Activated naive CD8-positive, alpha-beta T cell treated with anti-CD3 and anti-CD28 coated beads for 36 hours (primary cell): ENCODE data around the gene KCNA5. TPM values are rescaled to one million over a fixed set of nuclear protein-coding genes. Genes with fewer than 3 reads are reported as not detected.

Experiments used
- DNase-seq: peaks from one replicate; pipeline ENCODE4 v3.0.0; 2021
- H3K27ac Mint-ChIP-seq: one replicate; pipeline ENCODE4 v1.8.0; 2022; ENCODE audit warnings: mild to moderate bottlenecking, moderate library complexity, mixed read lengths
- H3K27me3 Mint-ChIP-seq: one replicate; pipeline ENCODE4 v1.8.0; 2022; ENCODE audit warnings: mild to moderate bottlenecking, mixed read lengths
- H3K36me3 Mint-ChIP-seq: one replicate; pipeline ENCODE4 v1.8.0; 2021; ENCODE audit warnings: mild to moderate bottlenecking, mixed read lengths
- H3K4me1 Mint-ChIP-seq: one replicate; pipeline ENCODE4 v1.8.0; 2021; ENCODE audit warnings: mixed read lengths
- H3K4me3 Mint-ChIP-seq: one replicate; pipeline ENCODE4 v1.8.0; 2022; ENCODE audit warnings: mild to moderate bottlenecking, moderate library complexity, mixed read lengths
- H3K9me3 Mint-ChIP-seq: one replicate; pipeline ENCODE4 v1.8.0; 2022; ENCODE audit warnings: mixed read lengths
- total RNA-seq, 2 experiments: library from RNA; stranded (reverse); gene quantifications; one replicate each; pipeline ENCODE4 v1.2.3, GENCODE V29; 2021

The KCNA5 gene
- not detected for total RNA-seq

DNA sequence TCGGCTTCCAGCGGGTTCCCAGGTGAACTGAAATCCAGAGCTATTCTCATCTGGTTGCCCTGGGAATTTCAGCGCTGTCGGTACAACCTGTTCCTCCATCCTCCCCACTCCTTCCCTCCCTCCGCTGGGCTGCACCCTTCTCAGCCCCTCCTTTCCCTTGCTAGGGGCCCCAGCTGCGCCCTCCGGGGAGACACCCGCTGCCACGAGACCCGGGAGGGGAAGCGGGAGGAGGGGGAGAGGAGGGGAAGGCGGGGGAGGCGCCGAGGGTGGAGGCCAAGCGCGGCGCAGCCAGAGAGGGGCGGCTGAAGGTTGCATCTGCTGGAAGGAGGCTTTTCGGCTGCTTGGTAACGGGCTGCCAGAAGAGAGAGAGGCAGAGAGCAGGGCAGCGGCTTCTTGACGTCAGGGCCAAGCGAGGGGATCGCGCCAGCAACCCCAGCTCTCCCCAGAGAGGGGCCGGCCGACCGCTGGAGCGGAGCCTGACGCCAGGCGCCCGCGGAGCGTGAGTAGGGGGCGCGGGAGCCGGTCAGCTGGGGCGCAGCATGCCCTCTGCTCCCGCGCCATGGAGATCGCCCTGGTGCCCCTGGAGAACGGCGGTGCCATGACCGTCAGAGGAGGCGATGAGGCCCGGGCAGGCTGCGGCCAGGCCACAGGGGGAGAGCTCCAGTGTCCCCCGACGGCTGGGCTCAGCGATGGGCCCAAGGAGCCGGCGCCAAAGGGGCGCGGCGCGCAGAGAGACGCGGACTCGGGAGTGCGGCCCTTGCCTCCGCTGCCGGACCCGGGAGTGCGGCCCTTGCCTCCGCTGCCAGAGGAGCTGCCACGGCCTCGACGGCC is at the start of gene KCNA5:
KCNA5 (plus strand) TSS at position 291 of the 831 bp plus-strand sequence; CDS start at position 560, 269 bp downstream.
- DNase-seq, result no peak
- Mint-ChIP-seq H3K4me3 (no peak within 1 kb of the TSS), H3K27me3 (peaks cover 43% of the 10 kb centered on the region), H3K9me3 (no peaks in the 10 kb centered on the region), H3K36me3 (no peaks in the 10 kb centered on the region), H3K4me1 (no peaks in the 10 kb centered on the region), H3K27ac (no peak within 1 kb of the TSS)

DNA sequence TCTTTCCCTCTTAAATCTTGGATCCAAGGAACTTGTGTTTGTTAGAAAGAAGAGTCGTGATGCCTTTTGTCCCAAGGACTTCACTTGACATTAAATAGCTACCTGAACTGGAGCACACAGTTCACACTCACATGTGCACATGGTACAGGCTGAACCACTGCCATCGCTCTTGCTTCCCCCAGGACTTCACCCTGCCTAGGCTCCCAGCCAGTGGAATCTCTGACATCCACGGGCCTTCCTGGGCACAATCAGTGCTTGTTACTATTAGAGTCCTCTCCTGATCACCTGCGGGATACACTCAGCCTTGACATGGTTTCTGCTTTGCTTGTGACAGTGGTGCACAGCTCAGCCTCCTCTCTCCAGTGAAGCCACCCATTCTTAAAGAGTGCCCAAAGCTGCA is 49.1 kb upstream of the KCNA5 start:
- Mint-ChIP-seq H3K27me3 (peaks cover 36% of the 10 kb centered on the region), H3K4me1 (no peaks in the 10 kb centered on the region), H3K4me3 (no peak overlapping the region), H3K9me3 (no peaks in the 10 kb centered on the region), H3K27ac (no peak overlapping the region), H3K36me3 (no peaks in the 10 kb centered on the region)
- DNase-seq, result no peak

DNA sequence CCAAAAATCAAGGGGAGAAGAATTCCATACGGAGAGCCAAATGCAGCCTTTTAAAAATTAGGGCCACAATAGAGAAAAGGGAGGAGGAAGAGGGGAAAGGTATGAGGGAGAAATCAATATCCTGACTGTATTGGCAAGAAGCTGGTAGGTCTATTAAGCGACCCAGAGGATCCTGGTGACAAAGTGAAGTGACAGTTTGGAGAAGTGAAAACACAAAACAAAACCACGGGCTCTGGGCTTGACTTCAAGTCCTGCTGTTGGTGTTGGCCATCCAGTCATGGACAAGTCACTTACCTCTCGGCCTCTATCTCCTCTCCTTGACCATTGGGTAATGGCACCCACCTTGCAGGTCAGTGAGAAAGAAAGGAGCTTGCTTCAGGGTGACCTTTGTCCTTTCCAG is 47.0 kb upstream of the KCNA5 start:
- Mint-ChIP-seq H3K36me3 (no peaks in the 10 kb centered on the region), H3K9me3 (no peaks in the 10 kb centered on the region), H3K27me3 (peaks cover 33% of the 10 kb centered on the region), H3K27ac (no peak overlapping the region), H3K4me1 (no peaks in the 10 kb centered on the region), H3K4me3 (no peak overlapping the region)
- DNase-seq, result no peak

DNA sequence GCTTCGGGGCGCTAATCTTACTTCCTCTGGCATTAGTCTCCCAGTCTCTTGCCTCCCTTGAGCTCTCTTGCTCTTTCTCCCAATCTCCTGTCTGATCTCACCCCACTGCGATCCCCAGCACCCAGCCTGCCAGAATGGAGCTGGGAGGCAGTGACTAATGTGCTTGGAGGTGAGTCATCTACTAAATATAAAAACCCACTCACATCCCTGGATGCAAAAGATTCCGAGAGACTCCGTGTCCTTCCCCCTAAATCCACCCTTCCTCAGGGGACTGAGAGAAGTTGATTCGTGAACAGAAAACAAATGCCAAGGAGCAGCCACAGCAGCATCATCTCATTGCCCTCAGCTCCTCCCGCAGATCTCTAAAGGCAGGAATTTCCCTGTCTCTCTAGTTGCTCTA is 45.7 kb upstream of the KCNA5 start:
- peaks cover 33% of the 10 kb centered on the region for H3K27me3 Mint-ChIP-seq
- no peak for DNase-seq
- H3K4me3 Mint-ChIP-seq, result no peak overlapping the region
- no peak overlapping the region for H3K27ac Mint-ChIP-seq
- no peaks in the 10 kb centered on the region for H3K4me1 Mint-ChIP-seq
- H3K9me3 Mint-ChIP-seq, result no peaks in the 10 kb centered on the region
- H3K36me3 Mint-ChIP-seq, result no peaks in the 10 kb centered on the region

DNA sequence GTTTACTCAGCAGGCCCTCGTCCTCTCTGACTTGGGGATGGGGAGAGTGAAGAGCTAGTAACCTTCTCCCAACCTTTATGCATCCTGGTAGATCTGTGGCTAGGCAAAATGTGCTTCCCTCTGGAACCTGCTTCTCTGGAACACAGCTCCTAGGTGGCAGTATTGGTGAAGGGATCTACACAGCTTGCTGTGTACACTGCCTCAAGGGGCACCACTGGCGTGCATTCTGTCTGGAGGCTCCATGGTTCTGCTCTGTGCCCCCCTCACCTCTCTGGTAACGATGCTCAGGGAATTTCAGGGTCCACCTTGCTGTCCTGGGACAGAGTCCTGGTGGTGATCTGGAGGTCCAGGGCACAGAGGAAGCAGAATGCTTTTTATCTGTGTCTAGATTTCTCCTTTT is 43.5 kb upstream of the KCNA5 start:
- Mint-ChIP-seq H3K36me3 (no peaks in the 10 kb centered on the region), H3K4me1 (no peaks in the 10 kb centered on the region), H3K4me3 (no peak overlapping the region), H3K27me3 (peaks cover 26% of the 10 kb centered on the region), H3K27ac (no peak overlapping the region), H3K9me3 (no peaks in the 10 kb centered on the region)
- DNase-seq, result no peak

DNA sequence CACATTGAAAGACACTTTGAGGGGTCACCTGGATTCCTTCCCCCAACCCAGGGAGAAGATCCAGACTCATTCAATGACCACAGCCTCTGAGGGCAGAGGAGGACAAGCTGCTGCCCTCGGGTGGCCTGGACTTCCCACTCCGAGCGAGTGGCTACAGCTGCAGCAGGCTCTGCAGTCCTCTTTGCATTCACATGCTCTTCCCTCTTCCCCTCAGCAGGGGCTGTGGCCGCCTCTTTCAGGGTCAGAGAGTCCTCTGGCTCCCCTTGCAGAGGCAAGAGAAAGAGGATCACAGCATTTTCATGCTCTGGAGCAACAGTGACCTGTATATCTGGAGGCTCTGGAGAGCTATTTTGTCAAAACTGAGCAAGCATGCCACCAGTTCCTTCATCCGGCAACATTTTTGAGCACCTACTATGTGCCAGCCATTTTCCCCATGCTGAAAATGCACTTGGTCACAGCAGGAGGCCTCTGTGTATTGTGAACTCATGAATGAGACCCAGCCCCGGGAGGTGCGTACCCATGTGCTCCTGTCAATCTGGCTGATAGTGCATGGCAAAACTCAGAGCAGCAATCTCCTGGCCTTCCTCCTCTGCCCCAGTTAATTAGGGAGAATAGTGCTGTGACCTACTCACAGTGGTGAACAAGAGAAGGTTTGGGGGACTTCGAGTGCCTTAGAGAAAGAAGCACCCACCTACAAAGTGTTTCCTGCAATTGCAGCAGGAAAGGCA is 42.9 kb upstream of the KCNA5 start:
- no peaks in the 10 kb centered on the region for H3K36me3 Mint-ChIP-seq
- H3K27me3 Mint-ChIP-seq, result peaks cover 26% of the 10 kb centered on the region
- DNase-seq, result no peak
- H3K9me3 Mint-ChIP-seq, result no peaks in the 10 kb centered on the region
- H3K27ac Mint-ChIP-seq, result no peak overlapping the region
- H3K4me1 Mint-ChIP-seq, result no peaks in the 10 kb centered on the region
- no peak overlapping the region for H3K4me3 Mint-ChIP-seq

DNA sequence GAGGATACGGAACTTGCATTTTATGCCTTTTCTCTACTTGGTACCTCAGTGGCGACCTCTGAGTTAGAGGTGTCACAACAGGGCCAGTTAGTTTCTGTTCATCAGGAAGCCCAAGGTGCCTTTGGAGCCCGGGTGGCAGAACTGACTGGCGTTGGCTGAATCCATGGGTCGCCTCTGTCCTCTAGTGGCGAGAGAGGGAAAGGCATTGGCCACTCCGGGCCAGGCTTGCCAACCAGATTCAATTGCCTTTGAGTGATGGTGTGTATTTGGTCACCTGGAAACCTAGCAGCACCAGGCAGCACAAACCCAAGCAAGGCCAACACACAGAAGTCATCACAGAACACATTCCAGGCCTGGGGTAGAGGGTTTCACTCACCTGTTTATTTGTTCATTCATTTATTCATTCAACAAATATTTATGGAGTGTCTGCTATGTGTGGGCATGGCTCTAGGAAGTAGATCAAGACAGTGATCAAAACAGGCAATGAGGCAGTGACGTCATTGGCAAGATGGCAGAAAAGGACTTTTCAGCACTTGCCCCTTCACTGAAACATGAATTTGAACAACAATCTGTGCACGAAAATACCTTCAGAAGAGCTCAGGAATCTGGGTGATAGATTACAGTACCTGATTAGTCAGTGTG is 40.5 kb upstream of the KCNA5 start:
- H3K36me3 Mint-ChIP-seq, result no peaks in the 10 kb centered on the region

DNA sequence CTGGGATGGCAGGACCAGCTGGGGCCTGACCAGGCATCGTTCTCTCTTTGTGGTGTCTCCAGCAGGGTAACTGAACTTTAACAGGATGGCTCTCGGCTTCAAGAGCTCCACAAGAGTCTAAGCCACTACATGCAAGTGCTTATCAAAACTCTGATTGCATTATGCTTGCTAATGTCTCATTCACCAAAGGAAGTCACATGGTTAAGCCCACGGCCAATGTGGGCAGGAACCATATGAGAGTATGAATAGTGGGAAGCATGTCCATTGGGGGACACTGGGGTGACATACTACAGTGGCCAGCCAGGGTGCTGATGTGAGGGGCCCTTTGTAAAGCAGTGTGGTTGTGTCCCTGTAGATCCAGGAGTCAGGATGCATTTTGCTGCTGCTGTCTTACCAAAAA is 35.0 kb upstream of the KCNA5 start:
- no peak overlapping the region for H3K4me3 Mint-ChIP-seq

More for the DNA sequence above, 40.5 kb upstream of the KCNA5 start:
- no peak overlapping the region for H3K4me3 Mint-ChIP-seq
- H3K27ac Mint-ChIP-seq, result no peak overlapping the region
- DNase-seq, result peak; percentile 39
- no peaks in the 10 kb centered on the region for H3K9me3 Mint-ChIP-seq
- no peaks in the 10 kb centered on the region for H3K4me1 Mint-ChIP-seq
- H3K27me3 Mint-ChIP-seq, result peaks cover 23% of the 10 kb centered on the region

DNA sequence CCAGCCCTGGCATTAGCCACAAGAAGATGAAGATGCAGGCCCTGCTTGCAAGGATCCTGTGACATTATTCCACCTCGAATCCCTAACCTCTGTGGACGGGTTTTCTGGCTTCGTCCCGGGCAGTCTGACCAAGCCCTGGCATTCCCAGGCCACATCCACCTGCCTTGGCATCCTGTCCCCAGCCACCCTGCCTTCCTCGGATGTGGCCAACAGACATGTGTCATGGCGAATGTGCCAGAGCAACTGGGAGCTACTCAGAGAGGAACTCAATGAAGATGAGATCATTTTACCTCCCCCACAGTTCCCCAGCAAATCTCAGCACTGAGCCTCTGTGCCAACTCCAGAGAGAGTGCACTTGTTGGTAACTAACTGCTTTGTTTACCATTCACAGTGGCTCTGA is 33.5 kb upstream of the KCNA5 start:
- Mint-ChIP-seq H3K9me3 (no peaks in the 10 kb centered on the region), H3K4me1 (no peaks in the 10 kb centered on the region)

More for the DNA sequence above, 35.0 kb upstream of the KCNA5 start:
- Mint-ChIP-seq H3K27me3 (peaks cover 11% of the 10 kb centered on the region), H3K27ac (no peak overlapping the region), H3K9me3 (no peaks in the 10 kb centered on the region), H3K36me3 (no peaks in the 10 kb centered on the region), H3K4me1 (no peaks in the 10 kb centered on the region)
- no peak for DNase-seq

DNA sequence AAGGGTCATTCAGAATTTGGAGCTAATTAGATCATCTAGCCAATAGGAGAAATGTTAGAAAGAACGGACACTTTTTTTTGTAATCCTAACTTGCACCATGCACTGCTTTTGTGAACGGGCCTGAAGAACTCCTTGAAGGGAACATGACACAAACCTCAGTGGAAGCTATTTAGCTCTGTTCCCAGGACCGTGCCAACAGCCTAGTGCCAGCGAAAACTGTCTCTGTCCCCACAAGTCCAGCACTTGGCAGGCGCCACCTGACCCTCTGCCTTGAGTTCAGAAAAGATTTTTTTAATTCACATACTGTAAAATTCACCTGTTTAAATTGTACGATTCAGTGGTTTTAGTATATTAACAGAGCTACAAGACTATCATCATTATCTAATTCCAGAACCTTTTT is 31.3 kb upstream of the KCNA5 start:
- H3K4me1 Mint-ChIP-seq, result no peaks in the 10 kb centered on the region
- peaks cover 4% of the 10 kb centered on the region for H3K27me3 Mint-ChIP-seq
- no peaks in the 10 kb centered on the region for H3K9me3 Mint-ChIP-seq
- no peak for DNase-seq
- no peaks in the 10 kb centered on the region for H3K36me3 Mint-ChIP-seq
- H3K27ac Mint-ChIP-seq, result no peak overlapping the region
- no peak overlapping the region for H3K4me3 Mint-ChIP-seq

More for the DNA sequence above, 33.5 kb upstream of the KCNA5 start:
- Mint-ChIP-seq H3K27me3 (peaks cover 8% of the 10 kb centered on the region), H3K27ac (no peak overlapping the region), H3K4me3 (no peak overlapping the region), H3K36me3 (no peaks in the 10 kb centered on the region)
- DNase-seq, result no peak

DNA sequence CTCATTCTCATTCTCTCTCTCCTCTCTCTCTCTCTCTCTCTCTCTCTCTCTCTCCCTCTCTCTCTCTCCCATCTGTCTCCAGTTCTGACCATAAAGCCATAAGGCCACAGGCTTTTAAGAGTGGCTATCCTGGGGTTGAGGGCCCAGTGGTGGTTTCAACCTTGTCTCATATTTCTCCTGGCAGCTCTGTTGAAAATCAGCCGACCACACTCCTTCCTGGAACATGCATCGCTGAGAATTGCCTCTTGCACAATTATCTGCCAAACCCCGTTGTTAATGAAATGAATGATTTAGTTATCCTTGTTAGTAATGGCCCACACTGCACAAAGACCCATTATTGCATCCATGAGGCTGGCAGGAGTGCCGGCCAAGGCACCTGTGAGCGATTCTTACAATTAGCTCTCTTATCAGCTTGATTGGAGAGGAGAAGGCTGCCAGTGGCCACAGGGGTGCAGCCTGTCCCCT is 30.4 kb upstream of the KCNA5 start:
- Mint-ChIP-seq H3K36me3 (no peaks in the 10 kb centered on the region), H3K27me3 (peaks cover 4% of the 10 kb centered on the region), H3K27ac (no peak overlapping the region), H3K4me1 (no peaks in the 10 kb centered on the region), H3K4me3 (no peak overlapping the region), H3K9me3 (no peaks in the 10 kb centered on the region)
- no peak for DNase-seq

DNA sequence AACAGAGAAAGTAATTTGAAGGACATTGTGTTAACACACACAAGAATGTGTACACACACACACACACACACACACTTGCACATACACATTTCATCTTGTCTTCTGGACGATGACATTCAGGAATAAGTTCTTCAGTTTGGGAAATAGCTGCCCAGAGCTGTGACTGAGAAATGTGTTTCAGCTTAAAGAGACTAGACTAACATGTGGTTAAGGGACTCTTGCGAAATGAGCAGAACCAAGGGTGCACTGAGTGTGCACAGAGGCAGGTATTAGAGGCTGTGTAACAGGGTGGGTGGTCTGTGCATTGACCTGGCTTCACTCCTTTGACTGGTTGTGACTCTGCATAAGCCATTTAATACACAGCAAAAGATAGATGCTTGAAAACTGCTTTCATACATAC is 29.4 kb upstream of the KCNA5 start:
- Mint-ChIP-seq H3K9me3 (no peaks in the 10 kb centered on the region), H3K4me3 (no peak overlapping the region), H3K36me3 (no peaks in the 10 kb centered on the region), H3K4me1 (no peaks in the 10 kb centered on the region), H3K27me3 (peaks cover 4% of the 10 kb centered on the region), H3K27ac (no peak overlapping the region)
- no peak for DNase-seq

DNA sequence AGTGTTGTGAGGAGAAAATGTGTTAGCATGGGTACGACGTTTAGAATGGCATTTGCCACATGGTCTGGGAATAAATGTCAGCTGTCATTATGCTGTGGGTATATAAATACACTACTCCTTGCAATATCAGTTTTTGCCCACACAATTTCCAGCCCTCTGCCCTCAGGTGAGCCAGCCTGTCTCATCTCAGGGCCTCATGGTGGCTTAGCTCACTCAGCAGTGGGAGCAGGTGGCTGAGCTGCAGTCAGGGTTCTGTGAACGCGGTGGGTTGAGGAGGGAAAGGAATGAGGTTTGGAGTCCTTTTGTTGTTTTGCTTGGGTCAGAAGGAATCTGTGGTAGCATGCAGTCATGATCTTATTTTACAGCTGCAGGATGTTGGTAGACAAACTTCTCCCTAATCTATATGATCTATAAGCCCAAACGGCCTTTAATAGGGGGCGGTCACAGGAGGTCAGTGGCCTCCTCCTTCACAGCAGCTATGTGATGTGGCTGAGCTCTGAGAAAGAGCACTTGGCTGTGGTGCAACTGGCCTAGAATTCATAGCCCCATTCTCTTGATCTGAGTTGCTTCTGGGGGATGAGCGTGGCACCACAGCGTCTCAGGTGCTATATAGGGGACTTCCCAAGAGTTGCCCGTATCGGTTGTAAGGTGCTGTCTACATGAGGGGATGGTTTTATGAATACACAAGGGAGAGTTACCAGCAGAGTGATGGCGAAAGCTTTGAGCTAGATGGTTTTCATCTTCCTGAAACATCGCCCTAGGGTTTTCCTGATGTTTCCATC is 27.8 kb upstream of the KCNA5 start:
- Mint-ChIP-seq H3K9me3 (no peaks in the 10 kb centered on the region), H3K4me1 (no peaks in the 10 kb centered on the region), H3K36me3 (no peaks in the 10 kb centered on the region), H3K27me3 (no peaks in the 10 kb centered on the region), H3K4me3 (no peak overlapping the region), H3K27ac (no peak overlapping the region)
- no peak for DNase-seq

DNA sequence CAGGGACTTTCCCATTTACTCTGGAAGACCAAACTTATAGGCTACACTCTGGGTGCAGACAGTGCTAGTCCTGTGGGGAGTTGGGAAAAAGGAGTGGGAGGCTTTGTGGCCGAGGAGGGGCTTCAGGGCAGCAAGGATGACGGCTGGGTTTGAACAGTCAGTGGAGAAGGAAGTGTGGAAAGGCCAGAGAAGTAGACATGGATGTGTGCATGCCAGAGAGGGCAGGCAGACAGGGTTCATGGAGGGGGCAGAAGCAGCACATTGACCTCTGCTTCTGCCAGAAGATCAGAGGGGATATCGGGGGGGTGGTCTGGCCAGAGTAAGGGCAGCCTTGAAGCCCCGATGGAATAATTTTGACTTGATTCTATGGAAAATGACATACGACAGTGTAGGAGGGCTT is 27.2 kb upstream of the KCNA5 start:
- Mint-ChIP-seq H3K9me3 (no peaks in the 10 kb centered on the region), H3K27ac (no peak overlapping the region), H3K4me1 (no peaks in the 10 kb centered on the region), H3K4me3 (no peak overlapping the region), H3K36me3 (no peaks in the 10 kb centered on the region), H3K27me3 (no peaks in the 10 kb centered on the region)
- DNase-seq, result no peak
